Nasal cavity respiratory epithelium epithelial cell of viscerocranial mucosa (primary cell): ENCODE measurements around the gene POLG. TPM values are rescaled to one million over a fixed set of nuclear protein-coding genes. Genes with fewer than 3 reads are reported as not detected.

Source experiments
- total RNA-seq: library from RNA; depleted of rRNA; stranded (reverse); fragments of >200 nt; gene quantifications from 2 replicates; pipeline ENCODE4 v1.2.3, GENCODE V29; 2014

POLG gene
- total RNA-seq = 95.2 and 97.1 TPM in 2 replicates

GRCh38 chr15:89334510-89335297 lies at the start of gene POLG:
TSS of gene POLG (minus strand) at chr15:89334824. CDS start at chr15:89333754, 1,070 bp downstream.

Other genes starting within 250 kb of the POLG start
- gene ABHD2, start 246.4 kb downstream of the POLG start, total RNA-seq = 22.2 and 76.9 TPM in 2 replicates
- 0.28 TPM in 1 of 2 replicates, not detected in the other for gene RLBP1, start 113.2 kb downstream of the POLG start, total RNA-seq
- 5.3 and 6.2 TPM in 2 replicates for gene FANCI, start 90.8 kb downstream of the POLG start, total RNA-seq
- gene RHCG, start 161.8 kb upstream of the POLG start, total RNA-seq = 195 and 498 TPM in 2 replicates
- under 0.01 and 0.14 TPM in 2 replicates for gene TICRR, start 240.6 kb upstream of the POLG start, total RNA-seq